Panc1 (cell line): ENCODE measurements around the gene CDH6. TPM values are rescaled to one million over a fixed set of nuclear protein-coding genes. Genes with fewer than 3 reads are reported as not detected.
"Not testable (repeated sequence)": the region's sequence is repeated elsewhere in the genome, so short reads cannot be mapped to it uniquely, and the experiment has no call there.

Experiments
- ATAC-seq: fragments of 200-7000 bp; cut with Tn5 transposase; 2 replicates; pipeline ENCODE4 v1.9.1; 2020; ENCODE audit warnings: mild to moderate bottlenecking, moderate library complexity
- BruUV-seq: library from RNA; stranded (reverse); fragments of 400-500 nt; replicated peaks from 2 replicates; lab custom pipeline; 2021; lab: Mats Ljungman, UMichigan
- CTCF ChIA-PET: fragments of 300-600 bp; sonication (Branson Sonifier 250); formaldehyde crosslinking; loops from one replicate; lab custom pipeline; 2022; ENCODE audit warnings: antibody characterized with exemption; lab: Charles Lee
- POLR2A ChIA-PET: fragments of 300-600 bp; sonication (Branson Sonifier 250); formaldehyde crosslinking; loops from one replicate; lab custom pipeline; 2022; ENCODE audit warnings: antibody characterized with exemption; lab: Charles Lee
- DNase-seq: peaks from one replicate; pipeline ENCODE4 v3.0.0-alpha.2; 2010; ENCODE audit warnings: low read depth, low spot score
- H3K27ac ChIP-seq: 2 replicates; pipeline ENCODE4 v1.5.1; 2011; ENCODE audit warnings: mild to moderate bottlenecking, low read length, inconsistent platforms
- H3K27me3 ChIP-seq: fragments of 200-500 bp; sonication (Bioruptor generic); 2 replicates; pipeline ENCODE4 v1.6.0; 2014; ENCODE audit warnings: low read length, inconsistent platforms; ENCODE audit not compliant: control insufficient read depth, insufficient read depth
- H3K36me3 ChIP-seq: fragments of 200-500 bp; sonication (Bioruptor generic); 2 replicates; pipeline ENCODE4 v1.5.1; 2014; ENCODE audit warnings: inconsistent platforms, mild to moderate bottlenecking, low read length, moderate library complexity; ENCODE audit not compliant: control insufficient read depth, insufficient read depth
- H3K4me1 ChIP-seq: 2 replicates; pipeline ENCODE4 v1.5.1; 2011; ENCODE audit warnings: inconsistent platforms, mild to moderate bottlenecking, low read length, moderate library complexity; ENCODE audit not compliant: control insufficient read depth, insufficient read depth
- H3K4me3 ChIP-seq, 2 experiments: 2 replicates each; pipeline ENCODE4 v1.5.1; 2011 to 2012; ENCODE audit warnings: low read depth in 2 of 2, low read length in 2 of 2, mild to moderate bottlenecking in 2 of 2, inconsistent platforms in 1 of 2, moderate library complexity in 1 of 2
- H3K9me3 ChIP-seq: fragments of 200-500 bp; sonication (Bioruptor generic); 2 replicates; pipeline ENCODE4 v1.5.1; 2014; ENCODE audit warnings: low read depth, mild to moderate bottlenecking, inconsistent platforms, low read length, moderate library complexity; ENCODE audit not compliant: control insufficient read depth, insufficient read depth
- CTCF ChIP-seq: fragments of 450-650 bp; IDR thresholded peaks from 2 replicates; pipeline ENCODE4 v1.5.1; 2017; ENCODE audit warnings: mild to moderate bottlenecking
- POLR2AphosphoS5 ChIP-seq: IDR thresholded peaks from 2 replicates; pipeline ENCODE4 v1.6.1; 2012; ENCODE audit warnings: mild to moderate bottlenecking, low read depth, low read length, moderate library complexity
- REST ChIP-seq, 2 experiments: IDR thresholded peaks; 2 replicates each; pipeline ENCODE4 v1.6.1; 2011 to 2012; ENCODE audit warnings: low read depth in 2 of 2, control low read depth in 1 of 2, low read length in 1 of 2, mild to moderate bottlenecking in 1 of 2, moderate library complexity in 1 of 2; ENCODE audit not compliant: insufficient read depth in 1 of 2
- SIN3A ChIP-seq: IDR thresholded peaks from 2 replicates; pipeline ENCODE4 v1.6.1; 2012; ENCODE audit warnings: low read depth, mild to moderate bottlenecking, low read length, moderate library complexity, borderline replicate concordance; ENCODE audit not compliant: insufficient read depth
- TCF7L2 ChIP-seq: IDR thresholded peaks from 2 replicates; pipeline ENCODE4 v1.6.1; 2011; ENCODE audit warnings: mild to moderate bottlenecking, low read depth, low read length, inconsistent platforms
- in situ Hi-C: cut with HindIII; loops from 2 replicates; pipeline ENCODE4 v1.10.0; 2016; ENCODE audit warnings: low sequenced_read_pairs, low pct_unique_long_range_greater_than_20kb
- intact Hi-C: fragments of 100-400 bp; cut with micrococcal nuclease; formaldehyde crosslinking; loops from one replicate; pipeline ENCODE4 v1.10.0; 2022; ENCODE audit not compliant: unreplicated experiment
- total RNA-seq: library from RNA; stranded (reverse); gene quantifications from one replicate; pipeline ENCODE4 v1.2.1, GENCODE V29; 2021; ENCODE audit not compliant: unreplicated experiment

The CDH6 gene
- total RNA-seq, 1 experiment from 2014 or later, result 0.36 TPM

GRCh38 chr5:31361234-31361633 is 167.7 kb downstream of the CDH6 start:
- no TSS peak for BruUV-seq
- in situ Hi-C loops, result no loop called here
- no peak for ATAC-seq
- ChIA-PET POLR2A (no interaction called here), CTCF (no interaction called here)
- no peaks in the 10 kb centered on the region for H3K36me3 ChIP-seq
- no peak overlapping the region for H3K4me3 ChIP-seq
- H3K27ac ChIP-seq, result no peak overlapping the region
- no peaks in the 10 kb centered on the region for H3K4me1 ChIP-seq
- no peaks in the 10 kb centered on the region for H3K9me3 ChIP-seq
- TF ChIP-seq TCF7L2, result no peak
- no peak for TF ChIP-seq POLR2AphosphoS5
- TF ChIP-seq SIN3A, result no peak
- DNase-seq, result no peak
- intact Hi-C loops, result no loop called here
- no peaks in the 10 kb centered on the region for H3K27me3 ChIP-seq

GRCh38 chr5:31361704-31362528 is 168.4 kb downstream of the CDH6 start:
- H3K9me3 ChIP-seq, H3K4me3 ChIP-seq, BruUV-seq, intact Hi-C loops, in situ Hi-C loops, H3K4me1 ChIP-seq, ATAC-seq, DNase-seq, POLR2A ChIA-PET, H3K27me3 ChIP-seq, CTCF ChIA-PET, H3K27ac ChIP-seq, H3K36me3 ChIP-seq: not testable (repeated sequence)

GRCh38 chr5:31362529-31362900 is 169.0 kb downstream of the CDH6 start:
- in situ Hi-C loops (no loop called here), intact Hi-C loops (no loop called here)
- Histone ChIP-seq H3K9me3 (no peaks in the 10 kb centered on the region), H3K27me3 (no peaks in the 10 kb centered on the region), H3K36me3 (no peaks in the 10 kb centered on the region), H3K27ac (no peak overlapping the region), H3K4me3 (no peak overlapping the region), H3K4me1 (no peaks in the 10 kb centered on the region)
- DNase-seq (no peak), ATAC-seq (no peak)
- POLR2A ChIA-PET, result no interaction called here
- CTCF ChIA-PET, result no interaction called here
- BruUV-seq, result no TSS peak
- no peak for TF ChIP-seq REST (IDR thresholded peaks at IDR 0.05; ENCODE audit: insufficient read depth in 1 of 2, low read depth in 2 of 2, low read length in 1 of 2)
- no peak for TF ChIP-seq TCF7L2
- TF ChIP-seq SIN3A, result no peak
- TF ChIP-seq CTCF, result no peak
- TF ChIP-seq POLR2AphosphoS5, result no peak
